ENCODE data around the gene PRSS27.

PRSS27 gene

GRCh38 chr16:2745116-2745890 lies 25.3 kb upstream of the PRSS27 start:
- H3K4me3 ChIP-seq (ENCODE audit: low read length): no peak overlapping the region
- DNase-seq (ENCODE audit: low read depth): no peak
- no peak for TF ChIP-seq CTCF (conservative IDR thresholded peaks at IDR 0.05; ENCODE audit: low read length)

DNA sequence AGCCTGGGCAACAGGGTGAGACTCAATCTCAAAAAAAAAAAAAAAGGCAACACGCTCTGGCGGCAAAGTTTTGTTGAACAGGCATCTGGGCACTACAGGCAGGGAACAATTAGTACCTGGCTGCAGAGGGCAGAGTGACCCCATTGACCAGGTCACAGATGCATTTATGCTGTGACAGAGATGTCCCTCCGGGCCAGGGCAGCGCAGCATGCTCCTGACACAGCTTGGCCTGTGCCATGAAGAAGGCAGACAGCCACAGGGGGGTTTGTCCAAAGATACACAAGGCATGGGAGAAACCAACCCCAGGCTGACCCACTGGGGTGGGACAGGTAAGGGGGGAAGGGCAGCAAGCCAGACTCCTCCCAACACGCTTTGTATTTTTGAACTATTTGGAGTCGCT lies 24.7 kb upstream of the PRSS27 start:
- no peak overlapping the region for H3K4me3 ChIP-seq (ENCODE audit: low read length)
- no peak for DNase-seq (ENCODE audit: low read depth)
- no peak for TF ChIP-seq CTCF (conservative IDR thresholded peaks at IDR 0.05; ENCODE audit: low read length)

GRCh38 chr16:2743007-2743810 lies 23.2 kb upstream of the PRSS27 start:
- H3K4me3 ChIP-seq (ENCODE audit: low read length): no peak overlapping the region
- no peak for DNase-seq (ENCODE audit: low read depth)
- no peak for TF ChIP-seq CTCF (conservative IDR thresholded peaks at IDR 0.05; ENCODE audit: low read length)

DNA sequence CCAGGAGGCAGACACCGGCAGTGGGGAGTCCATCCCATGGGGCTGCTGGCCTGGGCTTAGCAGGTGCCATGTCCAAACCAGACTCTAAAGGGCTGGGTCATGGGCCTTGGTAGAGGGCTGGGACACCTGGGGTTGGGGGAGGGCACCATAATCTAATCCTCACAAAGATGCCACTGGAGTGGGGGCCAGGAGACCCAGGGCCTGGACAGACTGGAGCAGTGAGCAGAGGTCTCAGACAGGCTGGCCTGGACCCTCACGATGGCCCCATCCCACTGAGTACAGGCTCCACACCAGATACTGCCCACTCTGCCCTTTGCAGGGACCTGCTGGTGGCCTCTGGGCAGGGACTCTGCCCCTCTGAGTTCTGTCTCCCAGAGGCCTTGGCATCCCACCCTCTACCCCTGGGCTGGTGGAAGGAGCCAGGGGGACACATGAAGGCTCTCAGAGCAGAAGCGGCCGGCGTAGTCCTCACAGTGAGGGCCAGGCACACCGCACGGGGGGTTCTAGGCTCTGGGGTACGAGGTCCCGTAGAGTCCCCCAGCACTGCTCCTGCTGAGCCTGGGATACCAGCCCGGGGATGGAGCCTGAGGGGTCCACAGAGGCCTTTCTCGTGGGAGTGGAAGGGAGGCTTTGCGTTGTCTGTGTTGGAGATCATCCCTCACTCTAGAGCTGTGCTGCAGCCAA lies 22.4 kb upstream of the PRSS27 start:
- no peak for DNase-seq (ENCODE audit: low read depth)
- no peak overlapping the region for H3K4me3 ChIP-seq (ENCODE audit: low read length)
- TF ChIP-seq CTCF (conservative IDR thresholded peaks at IDR 0.05; ENCODE audit: low read length): no peak

DNA sequence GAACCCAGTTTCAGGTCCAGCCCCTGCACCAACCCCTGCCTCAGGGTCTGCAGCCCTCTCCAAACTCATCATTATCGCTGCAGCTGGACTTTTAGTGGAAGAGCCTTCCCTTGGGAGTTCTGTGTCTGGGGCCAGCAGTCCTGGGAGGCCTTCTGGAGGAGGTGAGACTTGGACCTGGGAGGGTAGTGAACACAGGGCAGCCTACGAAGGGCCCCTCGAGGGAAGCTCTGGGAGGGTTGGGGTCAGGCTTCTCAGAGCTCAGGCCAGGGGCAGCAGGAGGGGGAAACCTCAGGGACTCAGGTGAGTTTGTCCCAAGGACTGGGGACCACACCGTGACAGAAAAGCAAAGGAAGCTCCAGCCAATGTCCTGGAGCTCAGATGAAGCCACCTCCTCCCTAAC lies 21.1 kb upstream of the PRSS27 start:
- no peak overlapping the region for H3K4me3 ChIP-seq (ENCODE audit: low read length)
- DNase-seq (ENCODE audit: low read depth): no peak
- no peak for TF ChIP-seq CTCF (conservative IDR thresholded peaks at IDR 0.05; ENCODE audit: low read length)

- no peak for DNase-seq (ENCODE audit: low read depth)
These were observed 20.5 kb upstream of the PRSS27 start for GRCh38 chr16:2740476-2740875.

More at GRCh38 chr16:2740476-2740875, 20.5 kb upstream of the PRSS27 start:
- H3K4me3 ChIP-seq (ENCODE audit: low read length): no peak overlapping the region
- no peak for TF ChIP-seq CTCF (conservative IDR thresholded peaks at IDR 0.05; ENCODE audit: low read length)

Measured in AG10803 (cell line).